Neural cell (in vitro differentiated cells): ENCODE data around the gene LRFN5.

Experiments
- POLR2AphosphoS5 ChIP-seq: IDR thresholded peaks from 2 replicates; pipeline ENCODE4 v1.6.1; 2012
- TF ChIP-seq, protein P1 (sequence below): fragments of 450-650 bp; IDR thresholded peaks from 2 replicates; pipeline ENCODE4 v1.5.1; 2014; ENCODE audit warnings: antibody characterized with exemption, mild to moderate bottlenecking, moderate library complexity; ENCODE audit not compliant: poor library complexity, severe bottlenecking

DNA sequence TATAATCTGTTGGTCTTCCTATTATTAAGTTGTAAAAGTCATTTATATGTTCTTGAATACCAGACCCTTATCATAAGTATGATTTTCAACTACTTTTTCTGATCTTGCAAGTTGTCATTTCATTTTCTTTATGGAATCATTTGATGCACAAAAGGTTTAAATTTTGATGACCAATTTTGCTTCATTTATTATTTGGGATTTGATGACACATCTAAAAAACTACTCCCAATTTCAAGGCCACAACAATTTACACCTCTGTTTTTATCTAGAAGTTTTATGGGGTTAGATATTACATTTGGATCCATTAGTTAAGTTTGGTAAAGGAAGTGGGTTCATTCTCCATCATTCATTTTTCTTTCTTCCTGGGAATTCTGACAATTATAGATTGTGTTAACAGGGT lies 259.2 kb downstream of the LRFN5 start:
- TF ChIP-seq, protein P1, sequence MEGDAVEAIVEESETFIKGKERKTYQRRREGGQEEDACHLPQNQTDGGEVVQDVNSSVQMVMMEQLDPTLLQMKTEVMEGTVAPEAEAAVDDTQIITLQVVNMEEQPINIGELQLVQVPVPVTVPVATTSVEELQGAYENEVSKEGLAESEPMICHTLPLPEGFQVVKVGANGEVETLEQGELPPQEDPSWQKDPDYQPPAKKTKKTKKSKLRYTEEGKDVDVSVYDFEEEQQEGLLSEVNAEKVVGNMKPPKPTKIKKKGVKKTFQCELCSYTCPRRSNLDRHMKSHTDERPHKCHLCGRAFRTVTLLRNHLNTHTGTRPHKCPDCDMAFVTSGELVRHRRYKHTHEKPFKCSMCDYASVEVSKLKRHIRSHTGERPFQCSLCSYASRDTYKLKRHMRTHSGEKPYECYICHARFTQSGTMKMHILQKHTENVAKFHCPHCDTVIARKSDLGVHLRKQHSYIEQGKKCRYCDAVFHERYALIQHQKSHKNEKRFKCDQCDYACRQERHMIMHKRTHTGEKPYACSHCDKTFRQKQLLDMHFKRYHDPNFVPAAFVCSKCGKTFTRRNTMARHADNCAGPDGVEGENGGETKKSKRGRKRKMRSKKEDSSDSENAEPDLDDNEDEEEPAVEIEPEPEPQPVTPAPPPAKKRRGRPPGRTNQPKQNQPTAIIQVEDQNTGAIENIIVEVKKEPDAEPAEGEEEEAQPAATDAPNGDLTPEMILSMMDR, result no peak
- TF ChIP-seq POLR2AphosphoS5, result no peak
